Lung (tissue), 16 donors: Measurements from ENCODE around the gene TMEM131L. TPM values are rescaled to one million over a fixed set of nuclear protein-coding genes. Genes with fewer than 3 reads are reported as not detected.
"Not testable (repeated sequence)": the region's sequence is repeated elsewhere in the genome, so short reads cannot be mapped to it uniquely, and the experiment has no call there.

Source experiments
- ATAC-seq: fragments of 200-7000 bp; cut with Tn5 transposase; one replicate; pipeline ENCODE4 v1.9.1; 2020; ENCODE audit warnings: moderate number of reproducible peaks; ENCODE audit not compliant: insufficient read depth, low FRiP score
- DNase-seq, 3 donors: peaks; one replicate each; pipeline ENCODE4 v3.0.0-alpha.2; 2013 to 2017
- H3K27ac ChIP-seq, 2 donors: one replicate each; pipeline ENCODE4 v1.5.1; 2013; ENCODE audit warnings: mild to moderate bottlenecking in 2 of 2, moderate library complexity in 2 of 2, control low read depth in 1 of 2, inconsistent platforms in 1 of 2, low read depth in 1 of 2, low read length in 1 of 2
- H3K27me3 ChIP-seq, 3 donors: one replicate each; pipeline ENCODE4 v1.5.1; 2013; ENCODE audit warnings: low read length in 2 of 3; ENCODE audit not compliant: control insufficient read depth in 3 of 3, insufficient read depth in 3 of 3
- H3K36me3 ChIP-seq, 4 donors: one replicate each; pipeline ENCODE4 v1.5.1; 2013; ENCODE audit warnings: low read length in 4 of 4, mild to moderate bottlenecking in 1 of 4, moderate library complexity in 1 of 4; ENCODE audit not compliant: control insufficient read depth in 4 of 4, insufficient read depth in 4 of 4
- H3K4me1 ChIP-seq, 5 donors: one replicate each; pipeline ENCODE4 v1.5.1; 2013; ENCODE audit warnings: low read length in 5 of 5, mild to moderate bottlenecking in 2 of 5, moderate library complexity in 1 of 5; ENCODE audit not compliant: control insufficient read depth in 5 of 5, insufficient read depth in 5 of 5
- H3K4me3 ChIP-seq: one replicate; pipeline ENCODE4 v1.5.1; 2013; ENCODE audit warnings: mild to moderate bottlenecking, control low read depth, moderate library complexity
- H3K9ac ChIP-seq, 2 donors: one replicate each; pipeline ENCODE4 v1.5.1; 2013; ENCODE audit warnings: low read length in 2 of 2, control low read depth in 1 of 2; ENCODE audit not compliant: insufficient read depth in 1 of 2
- H3K9me3 ChIP-seq, 4 donors: one replicate each; pipeline ENCODE4 v1.5.1; 2013; ENCODE audit warnings: low read length in 3 of 4, mild to moderate bottlenecking in 1 of 4, moderate library complexity in 1 of 4; ENCODE audit not compliant: control insufficient read depth in 4 of 4, insufficient read depth in 3 of 4
- CTCF ChIP-seq: IDR thresholded peaks from 2 replicates; pipeline ENCODE4 v1.5.1; 2012; ENCODE audit warnings: mild to moderate bottlenecking; ENCODE audit errors: control extremely low read depth, extremely low read depth
- WGBS, 2 donors: extraction: QIAGEN DNeasy Blood & Tissue Kit; methylation state at CpG; one replicate each; pipeline ENCODE4 v1.1.7; 2013; 5-methylcytosine and 5-hydroxymethylcytosine counted together
- long read RNA-seq, 5 donors: transcript quantifications; one replicate each; lab custom pipeline, GENCODE V29; 2026
- polyA plus RNA-seq, 2 donors: library from polyadenylated mRNA; stranded (reverse); fragments of 200-250 nt; gene quantifications; one replicate each; pipeline ENCODE4 v1.2.1, GENCODE V29; 2013
- total RNA-seq, 2 donors: library from RNA; depleted of rRNA in 1 of 2; stranded (reverse); fragments of >200 nt in 1 of 2; gene quantifications; one replicate each; pipeline ENCODE4 v1.2.1, GENCODE V29; 2014 to 2021
- donor health status: control.
- donor health status: control.
- donor health status: Bipolar disorder and iron deficiency.
- donor health status: healthy.
- donor health status: DM: yes; HTN: yes; CAD: no.

TMEM131L gene
- total RNA-seq (10 to 100 TPM; 16.8 to 40.6 TPM), polyA plus RNA-seq (1 to 10 TPM; 2.9 to 6.8 TPM)
- long read RNA-seq, donor 1: 0 reads
- long read RNA-seq, donor 2: 0 reads
- long read RNA-seq, donor 3: 0 reads
- long read RNA-seq, donor 4: 0 reads
- long read RNA-seq, donor 5, partial matches to known transcripts: 0 of 2 reads
- long read RNA-seq, donor 5, other reads (novel, unspliced or antisense): 0 of 2 reads

GRCh38 chr4:153466081-153466948, at the start of gene TMEM131L:
TMEM131L (plus strand) TSS chr4:153466360; CDS start chr4:153466398, 38 bp downstream.
- ATAC-seq (peak; percentile 90), DNase-seq (peak; percentile 86 to 88 (median 88))
- peak within 1 kb of the TSS; percentile 74 to 76 for H3K9ac ChIP-seq
- TF ChIP-seq CTCF: no peak
- H3K36me3 ChIP-seq: peaks cover 0 to 9% (median 2%) of the 10 kb centered on the region in 4 donors
- WGBS, 2 donors: 0 to 1% methylated on average over 51 to 103 of the region's 103 CpGs
- H3K9me3 ChIP-seq: no peaks in the 10 kb centered on the region
- peak within 1 kb of the TSS; percentile 92 to 96 for H3K27ac ChIP-seq
- H3K27me3 ChIP-seq: no peaks in the 10 kb centered on the region
- peaks cover 0 to 31% (median 5%) of the 10 kb centered on the region in 5 donors for H3K4me1 ChIP-seq
- H3K4me3 ChIP-seq: peak within 1 kb of the TSS; percentile 96

GRCh38 chr4:153416456-153416855, 49.7 kb upstream of the TMEM131L start:
- not testable (repeated sequence) for H3K9me3 ChIP-seq, H3K27ac ChIP-seq, ATAC-seq, DNase-seq, H3K4me1 ChIP-seq, H3K9ac ChIP-seq, H3K36me3 ChIP-seq, H3K27me3 ChIP-seq, H3K4me3 ChIP-seq
- 77 to 84% methylated on average over 8 of the region's 8 CpGs for WGBS, 2 donors

- Histone ChIP-seq H3K27ac (no peak overlapping the region), H3K4me3 (no peak overlapping the region)
- 89 to 92% methylated on average over 7 of the region's 7 CpGs for WGBS, 2 donors
Measured at GRCh38 chr4:153418121-153418520, 48.0 kb upstream of the TMEM131L start.

More at GRCh38 chr4:153418121-153418520, 48.0 kb upstream of the TMEM131L start:
- Histone ChIP-seq H3K9ac (no peak overlapping the region), H3K27me3 (no peaks in the 10 kb centered on the region), H3K9me3 (no peaks in the 10 kb centered on the region), H3K4me1 (peaks cover 0 to 7% (median 0%) of the 10 kb centered on the region in 5 donors), H3K36me3 (no peaks in the 10 kb centered on the region)
- DNase-seq: peak in 2 of 3 donors; percentile 51 to 59
- no peak for TF ChIP-seq CTCF
- ATAC-seq: no peak
